SU-DHL-6 (cell line): ENCODE measurements around the gene FRMD4B.

Source experiments
- H2AFZ ChIP-seq: fragments of 200-600 bp; sonication (generic); 2 replicates; pipeline ENCODE4 v1.6.1; 2014; ENCODE audit warnings: low read depth, mild to moderate bottlenecking, moderate library complexity, mixed read lengths, antibody characterized with exemption, low read length; ENCODE audit not compliant: severe bottlenecking
- H3F3A ChIP-seq: fragments of 200-600 bp; shearing (Covaris generic); 2 replicates; pipeline ENCODE4 v1.6.0; 2016; ENCODE audit warnings: antibody characterized with exemption, mild to moderate bottlenecking; ENCODE audit not compliant: insufficient read depth
- H3K27ac ChIP-seq: fragments of 200-600 bp; sonication (generic); 2 replicates; pipeline ENCODE4 v1.5.1; 2016; ENCODE audit warnings: low read depth, mild to moderate bottlenecking, low read length, moderate library complexity, mixed read lengths
- H3K27me3 ChIP-seq: fragments of 200-600 bp; sonication (generic), shearing (Covaris generic); 2 replicates; pipeline ENCODE4 v1.6.0; 2014; ENCODE audit warnings: mild to moderate bottlenecking, low read length
- H3K36me3 ChIP-seq: fragments of 200-600 bp; sonication (generic); 2 replicates; pipeline ENCODE4 v1.6.1; 2014; ENCODE audit warnings: mild to moderate bottlenecking, low read length, mixed read lengths
- H3K4me2 ChIP-seq: fragments of 300-600, 200-600 bp; shearing (Covaris generic), sonication (generic); 2 replicates; pipeline ENCODE4 v1.6.0; 2014; ENCODE audit warnings: low read length, low read depth, mild to moderate bottlenecking; ENCODE audit not compliant: poor library complexity, severe bottlenecking
- H3K4me3 ChIP-seq: fragments of 200-600 bp; sonication (generic); 2 replicates; pipeline ENCODE4 v1.5.1; 2014; ENCODE audit warnings: antibody characterized with exemption, low read length, mild to moderate bottlenecking, mixed read lengths; ENCODE audit not compliant: insufficient read depth, poor library complexity, severe bottlenecking
- H3K79me2 ChIP-seq: fragments of 200-600 bp; sonication (generic); 2 replicates; pipeline ENCODE4 v1.6.1; 2014; ENCODE audit warnings: mild to moderate bottlenecking, low read length, moderate library complexity; ENCODE audit not compliant: insufficient read depth
- H3K9ac ChIP-seq: fragments of 200-600 bp; sonication (generic); 2 replicates; pipeline ENCODE4 v1.7.0; 2014; ENCODE audit warnings: mild to moderate bottlenecking, low read length
- H3K9me2 ChIP-seq: fragments of 200-600 bp; sonication (generic); replicated peaks from 2 replicates; pipeline ENCODE4 v1.6.1; 2014; ENCODE audit warnings: low read length; ENCODE audit not compliant: insufficient read depth
- H3K9me3 ChIP-seq: fragments of 200-600 bp; sonication (generic); 2 replicates; pipeline ENCODE4 v1.6.1; 2014; ENCODE audit warnings: low read length, mixed read lengths; ENCODE audit not compliant: insufficient read depth
- H4K20me1 ChIP-seq: fragments of 200-600 bp; sonication (generic); 2 replicates; pipeline ENCODE4 v1.6.1; 2014; ENCODE audit warnings: low read depth, mild to moderate bottlenecking, antibody characterized with exemption, low read length, moderate library complexity, mixed read lengths
- CTCF ChIP-seq: fragments of 200-600 bp; sonication (generic); IDR thresholded peaks from one replicate; pipeline ENCODE4 v1.5.1; 2017; ENCODE audit warnings: antibody characterized with exemption, mild to moderate bottlenecking, low read length, moderate library complexity; ENCODE audit not compliant: insufficient read depth, poor library complexity, severe bottlenecking
- EZH2phosphoT487 ChIP-seq: fragments of 200-600 bp; sonication (generic), shearing (Covaris generic); conservative IDR thresholded peaks from 2 replicates; pipeline ENCODE4 v1.6.1; 2018; ENCODE audit warnings: mild to moderate bottlenecking, antibody characterized with exemption, low read length, moderate library complexity, mixed read lengths

FRMD4B gene

GRCh38 chr3:69309814-69310213 is 76.1 kb downstream of the FRMD4B start:
- Histone ChIP-seq H3K79me2 (no peaks in the 10 kb centered on the region), H3K4me3 (no peak overlapping the region), H3K36me3 (no peaks in the 10 kb centered on the region), H3K9me2 (no peaks in the 10 kb centered on the region), H3K4me2 (no peak overlapping the region), H2AFZ (no peak overlapping the region), H3K27me3 (no peaks in the 10 kb centered on the region), H3F3A (no peaks in the 10 kb centered on the region), H3K27ac (no peak overlapping the region), H3K9me3 (no peaks in the 10 kb centered on the region; the same call in 1 of the 2 replicates), H4K20me1 (no peaks in the 10 kb centered on the region), H3K9ac (no peak overlapping the region)
- TF ChIP-seq EZH2phosphoT487, result no peak
- TF ChIP-seq CTCF, result no peak

GRCh38 chr3:69306239-69307185 is 79.4 kb downstream of the FRMD4B start:
- Histone ChIP-seq H3K4me3 (no peak overlapping the region), H3K9ac (no peak overlapping the region), H2AFZ (no peak overlapping the region), H3K27me3 (no peaks in the 10 kb centered on the region), H3K9me3 (no peaks in the 10 kb centered on the region; the same call in 1 of the 2 replicates), H3K27ac (no peak overlapping the region), H3K9me2 (no peaks in the 10 kb centered on the region), H3K79me2 (no peaks in the 10 kb centered on the region), H3K36me3 (no peaks in the 10 kb centered on the region), H4K20me1 (no peaks in the 10 kb centered on the region), H3F3A (no peaks in the 10 kb centered on the region), H3K4me2 (no peak overlapping the region)
- TF ChIP-seq EZH2phosphoT487, result no peak
- TF ChIP-seq CTCF, result peak; percentile 73

- H4K20me1 ChIP-seq, result no peaks in the 10 kb centered on the region
- H3K9me2 ChIP-seq, result no peaks in the 10 kb centered on the region
- no peaks in the 10 kb centered on the region for H3K36me3 ChIP-seq
- H2AFZ ChIP-seq, result no peak overlapping the region
- no peak overlapping the region for H3K4me2 ChIP-seq
- H3K4me3 ChIP-seq, result no peak overlapping the region
- no peak overlapping the region for H3K9ac ChIP-seq
- H3K27ac ChIP-seq, result no peak overlapping the region
- H3K79me2 ChIP-seq, result no peaks in the 10 kb centered on the region
- TF ChIP-seq EZH2phosphoT487 (no peak), CTCF (no peak)
- no peaks in the 10 kb centered on the region for H3F3A ChIP-seq
- H3K27me3 ChIP-seq, result no peaks in the 10 kb centered on the region
- no peaks in the 10 kb centered on the region; the same call in 1 of the 2 replicates for H3K9me3 ChIP-seq
Observed at GRCh38 chr3:69305011-69305410, 80.9 kb downstream of the FRMD4B start.
